ENCODE measurements around the gene NAA38. TPM values are rescaled to one million over a fixed set of nuclear protein-coding genes. Genes with fewer than 3 reads are reported as not detected.

Gene NAA38
- total RNA-seq, 1 experiment from 2014 or later, result 46.3 TPM

GRCh38 chr17:7848131-7848579, 9.2 kb downstream of the NAA38 start:
- Mint-ChIP-seq H3K27me3 (ENCODE audit: low read depth) (peaks cover 28% of the 10 kb centered on the region), H3K27ac (no peak overlapping the region), H3K9me3 (no peaks in the 10 kb centered on the region), H3K36me3 (no peaks in the 10 kb centered on the region), H3K4me3 (no peak overlapping the region), H3K4me1 (peaks cover 23% of the 10 kb centered on the region)
- ChIA-PET POLR2A (no interaction called here), CTCF (interaction anchor here (0.7 to 7.0 kb wide), 2 partner anchors 11 to 14 kb away, joined by 4 to 66 read pairs; partner anchors contain the start of gene KDM6B)
- no peak for TF ChIP-seq ZBTB43 (CRISPR knock-in tag; IDR thresholded peaks at IDR 0.05)
- TF ChIP-seq ZNF121 (CRISPR knock-in tag; IDR thresholded peaks at IDR 0.05), result no peak
- TF ChIP-seq ATF1 (CRISPR knock-in tag; IDR thresholded peaks at IDR 0.05), result no peak
- no peak for TF ChIP-seq ZBTB21 (CRISPR knock-in tag; IDR thresholded peaks at IDR 0.05; ENCODE audit: borderline replicate concordance)
- no peak for TF ChIP-seq NFATC4 (CRISPR knock-in tag; IDR thresholded peaks at IDR 0.05)
- ATAC-seq, result no peak
- no peak for DNase-seq (ENCODE audit: low spot score)

- no peak for DNase-seq (ENCODE audit: low spot score)
- TF ChIP-seq GABPB1 (CRISPR knock-in tag; IDR thresholded peaks at IDR 0.05) (no peak), ATF2 (CRISPR knock-in tag; IDR thresholded peaks at IDR 0.05; ENCODE audit: borderline replicate concordance, low read depth) (no peak), SP1 (CRISPR knock-in tag; conservative IDR thresholded peaks at IDR 0.05) (no peak), E2F1 (CRISPR knock-in tag; IDR thresholded peaks at IDR 0.05) (no peak), NR1H2 (CRISPR knock-in tag; IDR thresholded peaks at IDR 0.05) (no peak), AFF4 (CRISPR knock-in tag; IDR thresholded peaks at IDR 0.05; ENCODE audit: borderline replicate concordance) (no peak), ZNF671 (CRISPR knock-in tag; IDR thresholded peaks at IDR 0.05) (no peak), ZNF138 (CRISPR knock-in tag; conservative IDR thresholded peaks at IDR 0.05) (no peak), NR3C1 (CRISPR knock-in tag; conservative IDR thresholded peaks at IDR 0.05; ENCODE audit: low read depth) (no peak), PRRX2 (CRISPR knock-in tag; IDR thresholded peaks at IDR 0.05) (no peak), ELF4 (CRISPR knock-in tag; IDR thresholded peaks at IDR 0.05; ENCODE audit: low read depth) (no peak), CREM (CRISPR knock-in tag; IDR thresholded peaks at IDR 0.05) (no peak), EMX1 (CRISPR knock-in tag; IDR thresholded peaks at IDR 0.05) (no peak), ARID4B (CRISPR knock-in tag; IDR thresholded peaks at IDR 0.05; ENCODE audit: borderline replicate concordance) (no peak), E2F5 (CRISPR knock-in tag; IDR thresholded peaks at IDR 0.05) (no peak)
Measured at GRCh38 chr17:7846765-7847661, 10.3 kb downstream of the NAA38 start.

More at GRCh38 chr17:7846765-7847661, 10.3 kb downstream of the NAA38 start:
- ChIA-PET CTCF (interaction anchor here (1.1 to 7.0 kb wide), 4 partner anchors 10 to 15 kb away, joined by 3 to 66 read pairs (median 6); partner anchors contain the start of genes CYB5D1, KDM6B and NAA38), POLR2A (no interaction called here)
- Mint-ChIP-seq H3K4me3 (no peak overlapping the region), H3K4me1 (peaks cover 22% of the 10 kb centered on the region), H3K27me3 (ENCODE audit: low read depth) (peaks cover 27% of the 10 kb centered on the region), H3K9me3 (no peaks in the 10 kb centered on the region), H3K27ac (no peak overlapping the region), H3K36me3 (no peaks in the 10 kb centered on the region)
- ATAC-seq, result no peak

Measured in WTC11 (cell line).